ENCODE data around the gene FRRS1L.

Gene FRRS1L

DNA sequence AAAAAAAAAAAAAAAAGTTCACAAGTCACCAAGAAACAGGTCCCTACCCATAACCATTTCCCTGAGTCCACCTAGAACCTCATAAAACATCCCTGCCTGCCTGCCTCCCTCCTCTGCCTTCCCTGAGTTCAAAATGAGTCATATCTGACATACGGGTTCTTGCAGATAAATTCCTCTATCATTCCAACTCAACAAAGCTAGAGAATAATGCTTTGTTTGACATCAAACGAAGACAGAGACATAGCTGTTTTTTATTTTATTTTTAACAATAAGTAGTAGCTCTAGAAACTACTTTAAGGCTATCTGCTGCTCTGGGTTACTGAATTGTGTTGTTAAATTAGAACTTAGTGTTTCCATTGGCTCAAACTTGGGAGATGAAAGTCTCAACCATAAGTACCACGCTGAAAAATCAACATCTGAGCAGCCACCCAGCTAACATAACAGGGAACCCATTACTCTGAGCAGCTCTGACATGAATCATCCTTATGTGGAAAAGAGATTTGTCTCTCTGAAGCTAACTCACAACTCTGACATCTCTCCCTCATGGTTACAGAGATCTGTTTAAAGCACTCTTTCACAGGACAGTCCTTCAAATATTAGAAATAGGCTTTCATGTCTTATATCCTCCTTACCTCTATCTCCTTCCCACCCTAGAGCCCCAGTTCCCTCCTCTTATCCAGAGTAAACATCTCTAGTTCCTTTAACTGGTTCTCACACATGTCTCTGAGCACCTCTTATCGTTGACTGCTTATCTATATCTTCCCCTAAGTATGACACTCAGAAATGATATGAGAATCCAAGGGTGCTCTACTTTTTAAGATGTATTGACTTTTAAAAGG lies 59.4 kb downstream of the FRRS1L start:
- no peak for DNase-seq (ENCODE audit: low read depth in 2 of 2)

- no peak for DNase-seq (ENCODE audit: low read depth in 2 of 2)
Measured at GRCh38 chr9:109101810-109102209, 65.2 kb downstream of the FRRS1L start.

DNA sequence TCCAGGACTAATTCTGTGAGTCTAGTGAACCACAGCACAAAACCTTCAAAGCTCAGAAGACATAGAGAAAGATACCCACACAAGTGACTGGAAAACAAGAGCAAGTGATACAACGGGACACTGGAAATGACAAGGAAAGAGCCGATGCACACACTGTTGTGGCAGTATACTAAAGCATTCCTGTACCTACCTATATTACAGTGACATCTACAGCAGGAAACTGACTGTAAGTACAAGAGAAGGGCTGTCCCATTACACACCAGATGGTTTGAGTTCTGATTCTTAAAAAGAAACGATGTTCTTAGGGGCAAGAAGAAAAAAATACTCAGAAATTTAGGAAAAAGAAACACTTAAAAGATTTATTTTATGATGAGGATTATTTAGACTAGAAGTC lies 65.8 kb downstream of the FRRS1L start:
- no peak for DNase-seq (ENCODE audit: low read depth in 2 of 2)

- no peak for DNase-seq (ENCODE audit: low read depth in 2 of 2)
Measured at GRCh38 chr9:109100543-109101201, 66.4 kb downstream of the FRRS1L start.

DNA sequence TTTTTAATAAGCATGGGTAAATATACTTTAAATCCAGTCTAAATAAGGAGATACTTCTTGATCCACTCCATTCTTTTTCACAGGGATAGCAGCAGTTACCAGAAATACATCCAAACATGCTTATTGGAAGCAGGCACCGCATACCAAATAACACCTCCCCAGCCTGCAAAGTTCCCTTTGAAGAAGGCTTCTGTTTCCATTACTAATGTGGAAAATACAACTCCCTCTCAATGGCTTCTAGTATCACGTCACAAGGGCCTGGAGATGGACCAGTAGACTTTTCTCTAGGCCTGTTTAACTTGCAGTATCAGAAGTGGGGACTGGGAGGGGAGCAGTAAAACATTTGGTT lies 68.1 kb downstream of the FRRS1L start:
- no peak for DNase-seq (ENCODE audit: low read depth in 2 of 2)

DNA sequence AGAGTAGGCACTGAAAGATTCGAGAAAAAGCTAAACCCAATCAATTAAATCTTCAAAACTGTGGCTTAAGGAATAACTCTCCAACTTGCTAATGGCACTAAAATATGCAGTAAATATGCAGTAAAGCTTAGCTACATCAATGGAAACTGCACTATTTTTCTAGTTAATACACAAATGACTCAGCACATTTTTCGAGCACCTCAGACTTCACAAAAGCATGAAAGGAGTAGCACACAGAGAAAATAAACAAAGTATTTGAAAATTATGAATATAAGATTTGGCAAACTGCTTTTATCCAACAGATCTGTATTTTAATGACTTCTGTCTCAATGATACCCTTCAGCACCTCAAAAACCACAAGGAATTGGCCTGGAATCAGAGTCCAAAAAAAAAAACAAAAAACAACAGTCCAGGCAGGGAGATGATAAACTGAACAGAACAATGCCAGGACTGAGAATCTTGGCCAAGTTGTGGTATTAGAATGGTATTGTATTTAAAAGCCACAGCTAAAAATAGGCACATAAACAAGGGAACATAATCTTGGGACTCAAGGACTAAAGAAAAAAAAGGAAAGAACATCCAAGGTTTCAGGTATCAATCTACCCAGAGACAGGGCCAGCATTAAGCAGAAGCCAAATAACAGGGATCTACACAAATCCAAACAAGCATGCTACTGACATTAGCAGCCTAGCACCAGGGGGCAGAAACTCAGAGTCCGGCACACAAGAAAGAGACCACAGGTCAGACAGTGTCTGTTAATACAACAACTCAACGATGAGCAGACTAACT lies 68.7 kb downstream of the FRRS1L start:
- DNase-seq (ENCODE audit: low read depth in 2 of 2): no peak

- no peak for DNase-seq (ENCODE audit: low read depth in 2 of 2)
Measured at GRCh38 chr9:109097146-109097545, 69.9 kb downstream of the FRRS1L start.

GRCh38 chr9:109095321-109095720 lies 71.7 kb downstream of the FRRS1L start:
- DNase-seq (ENCODE audit: low read depth in 2 of 2): no peak

GRCh38 chr9:109094268-109094667 lies 72.8 kb downstream of the FRRS1L start:
- DNase-seq (ENCODE audit: low read depth in 2 of 2): no peak

GRCh38 chr9:109092587-109092986 lies 74.5 kb downstream of the FRRS1L start:
- no peak for DNase-seq (ENCODE audit: low read depth in 2 of 2)

- no peak for DNase-seq (ENCODE audit: low read depth in 2 of 2)
Measured at GRCh38 chr9:109092051-109092580, 74.9 kb downstream of the FRRS1L start.

DNA sequence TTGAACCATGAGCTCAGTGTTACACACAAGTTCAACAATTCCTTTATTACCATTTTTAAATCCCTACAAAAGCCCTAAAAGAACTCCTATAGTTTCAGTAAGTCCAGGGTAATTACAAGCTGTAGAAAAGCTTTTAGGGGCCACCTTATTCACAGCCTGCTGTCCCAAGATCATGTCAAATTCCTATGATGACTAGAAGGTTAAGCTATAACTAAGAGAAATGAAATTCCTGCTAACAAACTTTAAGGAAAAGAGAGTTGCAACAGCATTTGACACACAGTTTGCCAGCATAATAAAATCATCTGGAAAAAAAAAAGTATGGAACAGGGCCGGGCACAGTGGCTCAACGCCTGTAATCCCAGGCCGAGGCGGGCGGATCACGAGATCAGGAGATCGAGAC lies 78.8 kb downstream of the FRRS1L start:
- DNase-seq (ENCODE audit: low read depth in 2 of 2): no peak

GRCh38 chr9:109087795-109088194 lies 79.3 kb downstream of the FRRS1L start:
- DNase-seq (ENCODE audit: low read depth in 2 of 2): no peak

GRCh38 chr9:109086221-109086620 lies 80.8 kb downstream of the FRRS1L start:
- no peak for DNase-seq (ENCODE audit: low read depth in 2 of 2)

DNA sequence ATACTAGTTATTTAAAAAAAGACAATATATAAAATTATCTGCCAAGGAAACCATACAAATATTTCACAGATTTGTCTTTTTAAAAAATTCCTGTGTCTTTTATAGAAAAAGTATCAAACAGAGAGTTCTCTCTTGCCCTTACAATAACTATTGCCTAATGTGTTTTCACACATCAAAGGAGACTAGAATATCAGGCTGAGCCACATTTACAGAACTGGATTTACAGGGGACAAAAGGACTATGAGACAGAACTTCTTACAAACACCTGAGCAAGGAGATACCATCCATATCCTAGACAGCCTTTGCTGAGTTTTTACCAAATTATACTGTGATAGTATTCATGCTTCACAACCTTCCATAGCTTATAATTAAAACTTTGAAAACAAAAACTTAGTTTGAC lies 81.5 kb downstream of the FRRS1L start:
- DNase-seq (ENCODE audit: low read depth in 2 of 2): no peak

DNA sequence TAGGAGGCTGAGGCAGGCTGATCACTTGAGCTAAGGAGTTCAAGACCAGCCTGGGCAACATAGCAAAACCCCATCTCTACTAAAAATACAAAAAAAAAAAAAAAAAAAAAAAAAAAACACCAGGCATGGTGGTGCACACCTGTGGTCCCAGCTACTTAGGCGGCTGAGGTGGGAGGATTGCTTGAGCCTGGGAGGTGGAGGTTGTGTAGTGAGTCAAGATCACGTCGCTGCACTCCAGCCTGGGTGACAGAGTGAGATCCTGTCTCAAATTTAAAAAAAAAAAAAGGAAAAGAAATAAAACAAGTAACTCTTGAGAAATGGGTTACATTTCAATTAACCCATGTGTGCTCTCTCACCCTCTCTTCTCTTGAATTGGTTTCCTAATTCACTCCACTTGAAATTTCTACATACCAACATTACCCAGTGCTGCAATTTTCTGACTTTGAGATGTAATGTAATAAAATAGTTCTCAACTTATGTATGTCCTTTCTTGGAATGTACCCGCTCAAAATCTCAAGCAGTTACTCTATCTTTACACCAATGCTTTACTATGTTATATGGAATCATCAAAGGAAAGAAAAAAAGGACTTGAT lies 83.1 kb downstream of the FRRS1L start:
- DNase-seq (ENCODE audit: low read depth in 2 of 2): no peak

- no peak for DNase-seq (ENCODE audit: low read depth in 2 of 2)
Measured at GRCh38 chr9:109083141-109083540, 83.9 kb downstream of the FRRS1L start.

DNA sequence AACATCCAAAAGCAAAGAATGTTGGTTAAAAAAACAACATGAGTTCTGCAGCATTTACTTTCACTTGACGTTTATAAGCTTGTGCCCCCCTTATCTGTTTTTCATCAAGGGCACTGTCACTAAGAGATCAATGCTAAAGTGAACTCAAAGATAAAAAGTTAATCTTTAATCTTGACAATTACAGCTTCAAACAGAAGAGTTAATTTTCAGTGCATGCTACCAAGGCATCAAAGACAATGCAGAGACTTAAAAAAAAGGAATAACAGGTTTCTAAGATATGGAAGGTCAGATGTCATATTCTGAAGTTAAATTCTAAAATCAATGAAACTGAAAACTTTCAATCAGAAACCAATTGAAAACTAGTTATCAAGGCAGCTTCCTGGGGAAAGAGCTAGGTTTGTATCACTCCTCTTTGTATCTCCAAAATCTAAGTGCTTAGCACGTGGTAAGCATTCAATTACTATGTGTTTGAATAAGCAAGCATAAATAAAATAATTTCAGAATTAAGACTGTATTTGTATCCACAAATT lies 84.9 kb downstream of the FRRS1L start:
- no peak for DNase-seq (ENCODE audit: low read depth in 2 of 2)

Data from stimulated activated CD4-positive, alpha-beta T cell treated with anti-CD3 and anti-CD28 coated beads, Interleukin-15, amount 100 ng/mL, for 48 hours (primary cell).